HG02884 (cell line): ENCODE results near the gene A3GALT2.

Source experiments
- ATAC-seq: cut with Tn5 transposase; IDR thresholded peaks from one replicate; pipeline ENCODE4 v1.9.1; 2021; ENCODE audit warnings: mild to moderate bottlenecking, moderate library complexity; ENCODE audit not compliant: unreplicated experiment

A3GALT2 gene

DNA sequence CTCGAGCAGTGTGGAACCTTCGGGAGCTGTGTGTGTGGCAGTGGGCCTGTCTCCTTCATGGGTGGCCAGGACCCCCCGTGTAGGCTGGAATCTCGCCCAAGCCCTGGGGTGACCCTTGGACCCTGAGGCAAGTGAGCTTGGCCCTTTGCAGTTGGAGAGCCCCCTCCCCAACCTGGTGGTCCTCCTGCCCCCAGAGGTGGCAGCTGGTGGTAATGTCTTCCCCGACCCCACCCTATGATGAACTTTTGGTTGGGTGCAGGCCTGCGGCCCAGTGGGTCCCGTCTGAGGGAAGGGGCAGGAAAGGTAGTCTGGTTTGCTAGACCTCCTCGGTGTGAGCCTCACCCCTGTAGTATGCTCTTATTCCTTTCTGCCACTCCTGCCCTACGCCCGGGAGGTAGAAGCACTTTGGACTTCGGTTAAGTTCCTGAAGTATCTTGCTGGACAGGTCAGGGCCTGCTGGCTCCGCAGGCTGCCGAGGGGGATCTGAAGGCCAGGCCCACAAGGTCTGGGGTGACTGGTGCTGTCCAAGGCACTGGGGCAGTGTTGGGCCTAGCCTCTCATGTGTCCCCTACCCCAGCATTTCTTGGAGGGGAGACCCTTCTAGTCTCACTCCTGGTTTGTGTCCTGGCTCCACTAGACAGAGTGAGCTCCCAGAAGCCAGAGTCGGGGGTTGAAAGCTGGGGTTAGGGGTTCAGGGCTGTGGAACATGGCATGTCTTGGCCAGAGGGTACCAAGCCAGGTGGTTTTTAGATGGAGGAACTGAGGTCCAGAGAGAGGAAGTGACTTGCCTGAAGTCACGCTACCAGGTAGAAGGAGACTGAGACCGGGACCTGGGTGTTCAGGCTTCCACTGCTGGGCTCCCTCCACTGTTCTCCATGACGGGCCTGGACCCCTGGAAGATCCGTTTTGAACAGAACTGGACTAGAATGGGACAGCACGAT is 62.9 kb downstream of the A3GALT2 start:
- no peak for ATAC-seq

DNA sequence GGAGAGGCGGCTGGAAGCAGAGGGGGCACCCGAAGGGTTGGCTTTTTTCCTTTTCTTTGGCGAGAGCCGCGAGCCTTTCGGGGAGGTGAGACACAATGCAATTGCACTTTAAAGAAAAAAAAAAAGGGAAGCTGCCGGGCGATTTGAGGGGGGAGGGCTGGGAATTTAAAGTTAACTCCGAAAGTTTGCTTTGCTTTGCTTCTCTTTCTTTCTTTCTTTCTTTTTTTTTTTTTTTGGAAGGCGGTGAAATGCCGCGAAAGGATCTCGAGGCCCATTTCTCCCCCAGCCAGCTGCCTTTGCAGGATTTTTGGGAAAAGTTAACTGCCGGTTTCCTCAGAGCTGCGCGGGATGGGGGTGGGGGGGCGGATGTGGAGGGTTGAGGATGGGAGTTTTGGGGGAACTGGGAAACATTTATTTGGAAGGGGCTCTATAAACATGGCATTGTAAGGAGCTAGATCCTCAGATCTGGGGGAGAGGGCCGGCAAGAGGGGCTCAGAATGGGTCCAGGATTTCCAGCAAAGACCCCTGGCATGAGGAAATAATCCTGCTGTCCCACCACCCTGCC is 63.6 kb downstream of the A3GALT2 start:
- ATAC-seq, result no peak
